Panc1 (cell line): ENCODE results near the gene TREML4.

Experiments
- CTCF ChIP-seq: fragments of 450-650 bp; IDR thresholded peaks from 2 replicates; pipeline ENCODE4 v1.5.1; 2017; ENCODE audit warnings: mild to moderate bottlenecking
- POLR2AphosphoS5 ChIP-seq: IDR thresholded peaks from 2 replicates; pipeline ENCODE4 v1.6.1; 2012; ENCODE audit warnings: mild to moderate bottlenecking, low read depth, low read length, moderate library complexity
- REST ChIP-seq, 2 experiments: IDR thresholded peaks; 2 replicates each; pipeline ENCODE4 v1.6.1; 2011 to 2012; ENCODE audit warnings: low read depth in 2 of 2, control low read depth in 1 of 2, low read length in 1 of 2, mild to moderate bottlenecking in 1 of 2, moderate library complexity in 1 of 2; ENCODE audit not compliant: insufficient read depth in 1 of 2
- SIN3A ChIP-seq: IDR thresholded peaks from 2 replicates; pipeline ENCODE4 v1.6.1; 2012; ENCODE audit warnings: low read depth, mild to moderate bottlenecking, low read length, moderate library complexity, borderline replicate concordance; ENCODE audit not compliant: insufficient read depth
- TCF7L2 ChIP-seq: IDR thresholded peaks from 2 replicates; pipeline ENCODE4 v1.6.1; 2011; ENCODE audit warnings: mild to moderate bottlenecking, low read depth, low read length, inconsistent platforms

- no peak for TF ChIP-seq CTCF
- TF ChIP-seq TCF7L2, result no peak
- TF ChIP-seq REST (IDR thresholded peaks at IDR 0.05; ENCODE audit: insufficient read depth in 1 of 2, low read depth in 2 of 2, low read length in 1 of 2), result no peak
- TF ChIP-seq SIN3A, result no peak
- no peak for TF ChIP-seq POLR2AphosphoS5
Observed at GRCh38 chr6:41247882-41248705, 19.9 kb downstream of the TREML4 start.
